GM13976 (cell line): Measurements from ENCODE around the gene KRTAP9-1.
"Not testable (repeated sequence)": the region's sequence is repeated elsewhere in the genome, so short reads cannot be mapped to it uniquely, and the experiment has no call there.

Experiments
- DNase-seq: peaks from one replicate; pipeline ENCODE4 v3.0.0; 2012; ENCODE audit warnings: low spot score
- CTCF ChIP-seq: IDR thresholded peaks from 2 replicates; pipeline ENCODE4 v1.5.1; 2012; ENCODE audit warnings: borderline replicate concordance, mild to moderate bottlenecking; ENCODE audit not compliant: insufficient read depth; ENCODE audit errors: extremely low read depth, missing control alignments, control extremely low read depth
- in situ Hi-C: fragments of 300-500 bp; cut with MboI; formaldehyde crosslinking; loops from one replicate; pipeline ENCODE4 v1.12.0; 2022; ENCODE audit warnings: low sequenced_read_pairs, mixed read lengths, inconsistent platforms; ENCODE audit not compliant: unreplicated experiment

KRTAP9-1 gene

DNA sequence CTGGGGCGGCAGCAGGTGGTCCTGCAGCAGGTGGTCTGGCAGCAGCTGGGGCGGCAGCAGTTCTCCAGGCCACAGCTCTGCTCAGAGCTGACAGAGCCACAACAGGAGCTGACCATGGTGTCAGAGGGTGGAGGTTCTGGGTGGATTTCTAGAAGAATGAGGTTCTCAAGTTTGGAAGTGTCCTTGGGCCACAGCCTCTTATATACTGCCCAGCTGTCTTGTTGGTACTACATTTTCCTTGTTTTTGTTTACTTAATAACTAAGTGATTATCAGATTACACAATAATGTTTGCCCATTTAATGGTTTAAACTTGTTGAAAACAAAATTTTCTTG, 40.1 kb upstream of the KRTAP9-1 start, which contains the start of gene KRTAP4-5:
TSS of gene KRTAP4-5 (minus strand) at position 174 of the 334 bp plus-strand sequence. CDS start at position 116, 58 bp downstream.
- in situ Hi-C loops: no loop called here
- DNase-seq: no peak

DNA sequence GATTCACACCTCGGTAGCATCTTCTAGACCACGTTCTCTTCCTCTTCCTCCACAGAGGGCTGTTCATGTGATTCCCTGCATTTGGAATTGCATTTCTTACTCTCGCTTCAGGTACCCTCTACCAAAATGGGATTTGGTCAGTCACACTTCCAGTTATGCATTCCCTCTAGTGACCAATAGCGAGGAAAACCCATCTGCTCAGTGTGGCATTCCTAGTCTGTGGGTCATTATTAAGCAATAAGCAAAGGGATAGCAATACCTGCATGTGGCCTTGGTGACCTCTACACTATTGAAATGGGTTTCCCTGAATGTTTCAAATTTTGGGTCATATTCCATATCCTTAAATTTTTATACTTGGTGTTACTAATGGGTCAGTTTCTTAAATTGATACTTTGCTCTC, 39.7 kb upstream of the KRTAP9-1 start:
- in situ Hi-C loops: no loop called here
- DNase-seq: no peak
- TF ChIP-seq CTCF: no peak

More for the DNA sequence above, 40.1 kb upstream of the KRTAP9-1 start, which contains the start of gene KRTAP4-5:
- TF ChIP-seq CTCF: no peak

DNA sequence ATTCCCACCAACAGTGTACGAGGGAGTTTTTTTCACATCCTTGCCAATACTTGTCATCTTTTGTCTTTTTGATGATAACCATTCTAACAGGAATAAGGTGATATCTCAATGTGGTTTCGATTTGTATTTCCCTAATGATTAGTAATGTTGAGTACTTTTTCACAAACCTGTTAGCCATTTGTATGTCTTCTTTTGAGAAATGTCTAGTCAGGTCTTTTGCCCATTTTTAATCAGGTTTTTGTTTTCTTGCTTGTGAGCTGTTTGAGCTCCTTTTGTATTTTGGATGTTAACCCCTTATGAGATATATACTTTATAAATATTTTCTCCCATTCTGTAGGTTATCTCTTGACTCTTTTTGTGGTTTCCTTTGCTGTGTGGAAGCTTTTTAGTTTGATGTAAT, 38.2 kb upstream of the KRTAP9-1 start:
- no peak for DNase-seq
- no peak for TF ChIP-seq CTCF
- in situ Hi-C loops: no loop called here

GRCh38 chr17:41153856-41154255, 35.8 kb upstream of the KRTAP9-1 start:
- no peak for DNase-seq
- in situ Hi-C loops: no loop called here
- TF ChIP-seq CTCF: no peak

GRCh38 chr17:41160190-41160589, 29.5 kb upstream of the KRTAP9-1 start:
- DNase-seq, in situ Hi-C loops: not testable (repeated sequence)

DNA sequence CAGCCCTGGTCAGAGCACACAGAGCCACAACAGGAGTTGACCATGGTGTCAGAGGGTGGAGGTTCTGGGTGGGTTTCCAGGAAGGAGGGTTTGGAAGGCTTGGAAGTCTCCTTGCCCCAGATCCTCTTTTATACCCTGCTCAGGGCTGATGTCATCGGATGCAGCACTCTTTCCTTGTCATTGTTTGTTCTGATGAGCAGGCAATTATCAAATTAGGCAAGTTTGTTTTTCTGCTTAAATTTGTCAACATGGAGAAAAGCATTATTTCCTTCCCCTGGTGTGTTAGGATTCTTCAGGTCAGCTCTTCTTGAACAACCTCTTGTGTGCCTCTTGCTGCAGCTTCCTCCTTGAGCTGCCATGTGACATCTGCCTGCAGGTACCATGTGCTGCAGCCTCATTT, 29.0 kb upstream of the KRTAP9-1 start, which contains the start of gene KRTAP4-4:
TSS of gene KRTAP4-4 (minus strand) at position 101 of the 400 bp plus-strand sequence. CDS start at position 44, 57 bp downstream.
- in situ Hi-C loops: no loop called here
- DNase-seq: no peak
- TF ChIP-seq CTCF: no peak

- no peak for DNase-seq
- in situ Hi-C loops: no loop called here
- no peak for TF ChIP-seq CTCF
Observed at GRCh38 chr17:41163828-41164227, 25.9 kb upstream of the KRTAP9-1 start.
